NCI-H69 (cell line): ENCODE measurements around the gene KCNH1.

ENCODE experiments used
- DNase-seq: peaks from one replicate; lab custom pipeline; 2025; lab: John Stamatoyannopoulos, UW

Gene KCNH1

DNA sequence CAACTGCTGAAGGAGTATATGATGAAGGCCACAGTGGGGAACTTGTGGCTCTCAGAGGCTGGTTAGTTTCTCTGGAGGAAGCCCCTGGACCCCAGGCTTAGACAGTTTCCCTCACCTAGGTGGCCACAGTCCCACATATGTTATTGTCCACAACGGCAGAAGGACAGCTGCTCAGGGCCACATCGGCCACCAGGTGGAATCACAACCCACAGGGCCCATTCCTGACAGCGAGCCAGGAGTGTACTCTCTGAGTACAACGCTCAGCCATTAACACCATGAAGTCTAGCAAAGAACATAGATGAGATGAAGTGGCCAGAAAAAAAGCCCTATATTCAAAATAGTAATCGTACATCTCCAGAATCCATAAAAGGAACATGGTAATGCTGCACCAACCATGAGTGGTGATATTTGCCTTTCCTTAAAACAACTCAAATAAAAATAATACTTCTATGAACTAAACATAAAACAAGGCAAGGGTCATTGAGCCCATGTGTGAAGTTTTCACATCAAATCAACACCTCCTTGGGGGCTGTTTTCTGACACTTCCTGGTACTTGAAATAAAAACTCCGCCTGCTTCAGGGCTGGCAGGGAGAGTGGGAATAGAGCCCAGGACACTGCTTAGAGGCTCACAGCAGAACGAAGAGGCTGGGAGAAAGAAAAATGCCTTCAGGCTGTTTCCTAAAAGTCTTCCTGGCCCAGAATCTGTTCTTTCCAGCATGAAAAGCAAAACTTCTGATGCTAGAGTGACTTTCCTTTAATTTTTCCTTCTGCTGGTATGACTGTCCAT lies 421.9 kb downstream of the KCNH1 start:
- DNase-seq: peak; percentile 30

- DNase-seq: no peak
Measured at GRCh38 chr1:210709701-210710100, 424.2 kb downstream of the KCNH1 start.

GRCh38 chr1:210707300-210708240 lies 426.4 kb downstream of the KCNH1 start:
- DNase-seq: peak; percentile 21

DNA sequence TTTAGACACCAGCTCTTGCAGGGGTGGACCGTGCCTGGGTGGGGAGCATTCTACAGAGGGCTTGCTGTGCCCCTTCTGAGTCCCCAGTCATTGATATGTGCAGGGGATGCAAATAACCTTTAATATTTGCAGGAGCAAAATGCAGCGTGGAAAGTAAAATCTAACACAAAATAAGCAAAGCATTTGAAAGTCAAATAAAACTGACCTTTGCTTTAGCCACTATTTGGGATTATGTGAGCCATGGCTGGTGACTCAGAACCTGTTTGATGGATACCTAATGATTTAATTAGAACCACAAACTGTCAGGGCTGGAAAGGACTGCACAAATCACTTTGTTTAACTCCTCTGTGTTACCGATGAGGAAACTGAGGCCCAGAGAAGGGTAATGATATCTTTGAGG lies 427.7 kb downstream of the KCNH1 start:
- no peak for DNase-seq

- DNase-seq: no peak
Measured at GRCh38 chr1:210705086-210705485, 428.9 kb downstream of the KCNH1 start.

DNA sequence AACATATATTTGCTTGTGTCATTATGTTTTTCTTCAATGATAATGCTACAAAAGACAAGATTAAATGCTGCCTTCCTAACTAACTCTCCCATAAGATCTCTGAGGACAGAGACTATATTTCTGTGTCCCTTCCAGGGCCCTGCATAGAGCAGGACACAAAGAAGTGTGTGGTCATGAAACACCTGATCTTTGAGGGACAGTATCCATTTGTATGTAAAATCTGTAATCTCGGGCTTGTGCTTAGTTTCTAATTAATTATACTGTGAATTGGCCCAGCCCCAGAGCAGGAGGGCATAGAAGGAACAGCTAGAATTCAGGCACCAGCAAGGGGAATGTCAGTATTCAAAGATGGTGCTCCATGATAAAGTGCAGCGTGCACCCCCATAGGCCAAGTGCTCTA lies 430.4 kb downstream of the KCNH1 start:
- no peak for DNase-seq

DNA sequence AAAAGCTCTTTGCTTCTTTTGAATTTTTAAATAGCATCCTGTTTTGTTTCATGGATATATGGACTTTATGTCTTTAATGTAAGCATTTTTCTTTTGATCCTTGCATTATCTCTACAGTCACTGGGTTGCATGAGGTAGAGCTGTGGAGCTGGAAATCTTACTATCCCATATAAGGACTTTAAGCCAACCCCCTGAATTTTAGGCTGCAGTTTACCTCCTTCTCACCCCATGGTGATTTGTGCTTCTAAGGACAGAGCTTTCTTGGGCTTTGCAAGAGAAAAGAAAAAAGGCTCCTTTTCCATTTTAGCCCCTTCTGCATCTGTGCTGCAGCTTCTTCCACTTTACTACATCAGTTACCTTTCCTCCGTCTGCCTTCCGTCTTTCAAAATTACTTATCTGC lies 431.4 kb downstream of the KCNH1 start:
- DNase-seq: no peak

- no peak for DNase-seq
Measured at GRCh38 chr1:210700511-210700910, 433.4 kb downstream of the KCNH1 start.

- DNase-seq: no peak
Measured at GRCh38 chr1:210700083-210700482, 433.9 kb downstream of the KCNH1 start.

- DNase-seq: peak; percentile 36
Measured at GRCh38 chr1:210698661-210699060, 435.3 kb downstream of the KCNH1 start.

DNA sequence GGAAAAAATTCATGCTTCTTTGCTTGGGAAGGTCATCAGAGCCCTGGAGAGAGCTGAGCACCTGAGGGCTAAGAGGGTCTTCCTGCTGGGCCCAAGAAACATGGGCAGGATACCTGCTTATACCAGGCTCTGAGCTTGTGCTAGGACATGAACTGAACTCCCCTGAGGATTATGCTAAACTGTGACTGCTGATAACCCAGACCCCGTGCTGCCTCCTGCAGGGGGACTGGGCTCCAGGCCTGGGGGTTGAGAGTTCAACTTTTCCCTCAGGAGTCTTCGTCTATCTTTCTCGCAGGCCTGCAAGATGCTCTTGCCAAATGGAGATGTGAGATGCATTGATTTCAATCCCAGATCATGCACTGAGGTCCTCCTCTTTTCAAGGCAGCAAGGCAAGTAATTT lies 436.8 kb downstream of the KCNH1 start:
- DNase-seq: no peak

DNA sequence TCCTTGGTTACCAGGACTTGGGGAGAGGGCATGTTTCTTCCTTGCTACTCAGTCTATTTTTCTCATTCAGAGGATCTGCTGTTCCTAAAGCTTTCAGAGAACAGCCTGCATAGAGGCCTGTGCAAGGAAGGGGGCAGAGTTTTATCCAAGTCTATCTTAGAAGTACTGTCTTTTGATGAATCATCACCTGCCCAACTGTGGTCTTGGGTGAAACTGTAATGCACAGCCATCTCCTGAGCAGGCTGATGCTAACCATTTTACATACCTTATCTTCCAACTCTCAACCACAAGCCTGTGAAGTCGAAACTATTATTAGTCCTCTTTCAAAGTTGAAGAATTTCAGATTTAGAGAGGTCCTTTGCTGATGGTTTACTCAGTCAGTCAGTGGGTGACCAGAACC lies 437.2 kb downstream of the KCNH1 start:
- DNase-seq: no peak

DNA sequence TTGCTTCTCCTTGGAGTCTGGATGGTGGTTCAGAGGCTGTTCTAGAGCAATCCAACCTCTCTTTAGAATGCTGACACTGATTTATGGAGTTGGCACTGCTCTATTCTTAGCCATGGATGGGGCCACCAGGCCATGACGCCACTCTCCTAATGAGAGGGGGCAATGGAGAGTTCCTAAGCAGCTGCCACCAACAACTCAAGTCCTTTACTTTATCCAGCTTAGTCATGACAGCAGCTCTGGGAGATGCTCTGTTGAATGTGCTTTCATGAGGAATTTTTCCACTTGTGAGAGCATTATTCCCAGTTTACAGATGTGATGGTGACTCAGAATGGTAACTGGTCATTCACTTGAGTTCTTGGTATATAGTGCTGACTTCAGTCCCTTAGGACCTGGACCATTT lies 438.9 kb downstream of the KCNH1 start:
- DNase-seq: peak; percentile 14

DNA sequence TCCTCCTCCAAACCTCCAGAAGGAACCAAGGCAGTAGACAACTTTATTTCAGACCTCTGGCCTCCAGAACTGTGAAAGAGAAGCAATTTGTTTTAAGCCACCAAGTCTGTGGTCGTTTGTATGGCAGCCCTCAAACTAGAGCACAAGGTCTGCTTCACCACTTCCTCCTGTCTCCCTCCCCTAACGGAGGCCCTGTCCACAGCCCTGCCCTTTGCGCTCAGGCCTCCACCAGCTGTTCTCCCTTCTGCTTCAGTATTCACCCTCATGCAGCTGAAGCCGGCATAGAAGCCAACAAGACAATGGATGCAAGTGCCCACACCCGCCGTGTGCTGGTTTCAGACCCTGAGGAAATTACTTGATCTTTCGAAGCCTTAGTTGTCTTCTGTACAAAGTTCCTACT lies 441.2 kb downstream of the KCNH1 start:
- DNase-seq: no peak

- peak; percentile 88 for DNase-seq
Measured at GRCh38 chr1:210691039-210691610, 442.8 kb downstream of the KCNH1 start.

GRCh38 chr1:210690236-210690635 lies 443.7 kb downstream of the KCNH1 start:
- no peak for DNase-seq

GRCh38 chr1:210689826-210690225 lies 444.1 kb downstream of the KCNH1 start:
- no peak for DNase-seq

- DNase-seq: no peak
Measured at GRCh38 chr1:210688512-210689234, 445.3 kb downstream of the KCNH1 start.

GRCh38 chr1:210687582-210688279 lies 446.2 kb downstream of the KCNH1 start:
- DNase-seq: no peak

- DNase-seq: no peak
Measured at GRCh38 chr1:210686841-210687240, 447.1 kb downstream of the KCNH1 start.

DNA sequence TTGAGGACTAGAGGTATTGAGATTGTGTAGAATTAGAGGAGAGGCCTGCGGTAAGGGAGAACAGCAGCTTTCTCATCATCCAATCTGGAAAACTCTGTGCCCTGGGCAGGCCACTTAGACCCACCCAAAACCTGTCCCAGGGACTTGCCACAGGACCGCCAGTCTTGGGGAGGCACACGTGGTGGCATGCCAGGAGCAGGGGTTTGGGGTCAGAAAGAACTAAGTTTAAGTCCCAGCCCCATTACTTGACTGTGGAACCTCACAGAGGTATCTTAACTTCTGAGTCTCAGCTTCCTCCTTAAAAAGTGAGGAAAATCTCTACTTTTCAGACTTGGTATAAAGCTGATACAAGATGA lies 448.7 kb downstream of the KCNH1 start:
- DNase-seq: no peak
